ENCODE data around the gene SORCS2.

DNA sequence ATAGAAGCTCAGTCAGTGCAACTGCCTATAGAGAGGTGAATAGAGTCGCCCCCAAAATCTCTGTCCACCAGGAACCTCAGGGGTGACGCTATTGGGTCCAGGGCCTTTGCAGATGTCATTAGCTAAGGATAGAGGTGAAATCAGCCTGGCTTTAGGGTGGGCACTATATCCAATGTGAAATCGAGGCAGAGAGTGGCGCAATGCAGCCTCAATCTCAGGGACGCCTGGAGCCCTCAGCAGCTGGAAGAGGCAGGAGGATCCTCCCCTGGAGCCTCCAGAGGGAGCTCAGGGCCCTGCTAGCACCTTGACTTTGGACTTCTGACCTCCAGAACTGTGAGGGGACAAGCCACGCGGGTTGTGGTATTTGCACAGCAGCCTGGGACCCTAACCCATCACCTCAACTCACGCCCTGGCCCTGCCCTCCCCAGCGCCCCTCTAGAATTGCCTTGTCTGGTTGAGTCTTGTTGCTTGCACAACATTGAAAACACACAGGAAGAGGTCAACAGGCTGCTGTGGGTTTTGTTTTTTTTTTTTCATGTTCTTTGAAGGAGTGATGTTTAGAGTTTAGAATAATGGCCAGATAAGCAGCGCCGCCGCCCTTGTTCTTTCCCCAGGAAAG lies 331.8 kb downstream of the SORCS2 start:
- TF ChIP-seq ZNF112 (tag by site-specific recombination; IDR thresholded peaks at IDR 0.05) (no peak), ZNF785 (tag by site-specific recombination; IDR thresholded peaks at IDR 0.05) (no peak), KLF16 (tag by site-specific recombination; IDR thresholded peaks at IDR 0.05) (no peak), YY2 (tag by site-specific recombination; IDR thresholded peaks at IDR 0.05) (no peak)
- TF ChIP-seq, protein P1, sequence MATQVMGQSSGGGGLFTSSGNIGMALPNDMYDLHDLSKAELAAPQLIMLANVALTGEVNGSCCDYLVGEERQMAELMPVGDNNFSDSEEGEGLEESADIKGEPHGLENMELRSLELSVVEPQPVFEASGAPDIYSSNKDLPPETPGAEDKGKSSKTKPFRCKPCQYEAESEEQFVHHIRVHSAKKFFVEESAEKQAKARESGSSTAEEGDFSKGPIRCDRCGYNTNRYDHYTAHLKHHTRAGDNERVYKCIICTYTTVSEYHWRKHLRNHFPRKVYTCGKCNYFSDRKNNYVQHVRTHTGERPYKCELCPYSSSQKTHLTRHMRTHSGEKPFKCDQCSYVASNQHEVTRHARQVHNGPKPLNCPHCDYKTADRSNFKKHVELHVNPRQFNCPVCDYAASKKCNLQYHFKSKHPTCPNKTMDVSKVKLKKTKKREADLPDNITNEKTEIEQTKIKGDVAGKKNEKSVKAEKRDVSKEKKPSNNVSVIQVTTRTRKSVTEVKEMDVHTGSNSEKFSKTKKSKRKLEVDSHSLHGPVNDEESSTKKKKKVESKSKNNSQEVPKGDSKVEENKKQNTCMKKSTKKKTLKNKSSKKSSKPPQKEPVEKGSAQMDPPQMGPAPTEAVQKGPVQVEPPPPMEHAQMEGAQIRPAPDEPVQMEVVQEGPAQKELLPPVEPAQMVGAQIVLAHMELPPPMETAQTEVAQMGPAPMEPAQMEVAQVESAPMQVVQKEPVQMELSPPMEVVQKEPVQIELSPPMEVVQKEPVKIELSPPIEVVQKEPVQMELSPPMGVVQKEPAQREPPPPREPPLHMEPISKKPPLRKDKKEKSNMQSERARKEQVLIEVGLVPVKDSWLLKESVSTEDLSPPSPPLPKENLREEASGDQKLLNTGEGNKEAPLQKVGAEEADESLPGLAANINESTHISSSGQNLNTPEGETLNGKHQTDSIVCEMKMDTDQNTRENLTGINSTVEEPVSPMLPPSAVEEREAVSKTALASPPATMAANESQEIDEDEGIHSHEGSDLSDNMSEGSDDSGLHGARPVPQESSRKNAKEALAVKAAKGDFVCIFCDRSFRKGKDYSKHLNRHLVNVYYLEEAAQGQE (tag by site-specific recombination; IDR thresholded peaks at IDR 0.05) = no peak

Measured in HEK293 (cell line).